ENCODE measurements around the gene PLPPR1.

Gene PLPPR1

DNA sequence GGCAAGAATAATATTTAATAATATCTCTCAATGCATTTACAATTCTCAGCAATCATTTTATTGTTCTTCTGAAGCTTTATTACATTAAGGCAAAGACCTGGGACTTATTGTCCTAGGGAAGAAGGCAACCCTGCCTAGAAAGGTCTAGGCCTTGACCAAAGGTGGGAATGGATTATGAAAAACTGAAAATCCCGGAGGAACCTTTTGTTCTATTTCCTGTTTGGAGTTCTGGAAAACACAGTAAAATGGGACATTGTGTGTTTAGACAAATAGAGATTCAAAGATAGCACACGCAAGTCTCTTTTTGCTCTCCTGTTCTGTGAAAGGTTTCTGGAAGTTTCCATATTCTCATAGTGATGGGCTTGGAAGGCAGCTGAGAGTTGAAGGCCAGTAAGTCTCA lies 325.2 kb downstream of the PLPPR1 start:
- no peak for DNase-seq (ENCODE audit: low spot score)

DNA sequence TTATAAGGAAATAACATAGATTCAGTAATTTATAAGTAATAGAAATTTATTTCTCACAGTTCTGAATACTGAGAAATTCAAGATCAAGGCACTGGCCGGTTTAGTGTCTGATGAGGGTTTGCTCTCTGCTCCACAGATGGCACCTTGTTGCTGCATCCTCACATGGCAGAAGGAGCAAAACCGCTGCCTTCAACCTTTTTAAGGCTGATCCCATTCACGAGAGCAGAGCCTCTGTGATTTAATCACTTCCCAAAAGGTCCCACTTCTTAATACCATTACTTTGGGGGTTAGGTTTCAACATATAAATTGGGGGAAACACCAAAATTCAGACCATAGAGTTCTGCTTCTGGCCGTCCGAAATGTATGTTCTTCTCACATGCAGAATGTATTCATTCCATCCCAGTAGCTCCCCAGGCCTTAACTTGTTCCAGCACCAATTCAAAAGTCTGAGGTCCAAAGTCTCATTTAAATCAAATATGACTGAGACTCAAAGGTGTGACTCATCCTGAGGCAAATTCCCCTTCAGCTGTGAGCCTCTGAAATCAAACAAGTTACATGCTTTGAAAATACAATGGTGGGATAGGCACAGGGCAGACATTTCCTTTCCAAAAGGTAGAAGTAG lies 325.7 kb downstream of the PLPPR1 start:
- DNase-seq (ENCODE audit: low spot score) = no peak

DNA sequence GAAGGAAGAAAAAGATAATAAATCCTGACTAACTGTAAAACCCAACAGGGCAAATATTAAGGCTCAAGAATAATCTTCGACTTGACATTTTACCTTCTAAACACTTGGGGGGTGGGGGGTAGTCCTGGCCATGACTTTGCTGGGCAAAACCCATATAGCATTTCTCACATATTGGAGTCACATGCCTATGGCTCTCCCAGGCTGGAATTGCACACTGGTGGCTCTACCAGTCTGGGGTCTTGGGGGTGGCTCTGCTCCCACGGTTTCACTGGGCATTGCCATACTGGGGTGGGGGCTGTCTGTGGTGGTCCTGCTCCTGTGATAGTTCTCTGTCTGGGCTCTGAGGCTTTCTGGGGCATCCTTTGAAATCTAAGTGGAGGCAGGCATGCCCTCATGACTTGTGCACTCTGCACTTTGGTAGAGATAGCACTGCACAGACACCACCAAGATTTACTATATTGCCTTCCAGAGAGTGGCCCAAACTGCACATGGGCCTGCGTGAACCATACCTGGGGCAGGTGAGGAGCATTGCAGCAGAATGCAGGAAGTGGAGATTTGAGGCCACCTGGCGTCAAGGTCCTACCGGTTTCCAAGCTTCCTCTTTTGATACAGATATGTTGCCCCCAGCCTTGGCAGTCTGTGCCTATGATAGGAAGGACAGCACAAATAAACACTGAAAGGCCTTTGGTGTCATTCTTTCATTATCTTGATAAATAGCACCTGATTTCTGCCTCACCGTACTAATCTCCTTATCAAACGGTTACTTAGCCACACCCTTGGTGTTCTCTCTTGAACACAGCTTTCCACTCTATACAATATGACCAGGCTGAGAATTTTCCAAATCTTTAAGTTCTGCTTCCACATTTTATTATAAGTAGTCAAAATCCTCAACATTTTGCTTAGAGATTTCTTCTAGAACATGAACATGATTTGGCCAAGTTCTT lies 326.5 kb downstream of the PLPPR1 start:
- no peak for DNase-seq (ENCODE audit: low spot score)

DNA sequence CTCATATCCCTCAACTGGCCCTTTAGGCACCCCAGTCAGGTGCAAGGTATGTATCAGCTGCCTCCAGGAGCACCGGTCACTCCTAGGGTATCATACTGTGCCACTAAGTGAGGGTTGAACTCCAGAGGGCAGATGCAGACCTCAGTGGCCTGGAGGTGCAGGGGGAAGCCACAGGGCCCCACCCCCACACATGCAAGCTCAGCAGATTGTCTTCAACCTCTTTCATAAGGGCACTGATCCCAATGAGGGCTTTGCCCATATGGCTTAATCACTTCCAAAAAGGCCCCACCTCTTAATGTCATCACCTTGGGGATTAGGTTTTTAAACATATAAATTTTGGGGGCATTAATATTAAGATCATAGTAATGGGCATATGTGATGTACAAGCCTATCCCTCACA lies 328.1 kb downstream of the PLPPR1 start:
- no peak for DNase-seq (ENCODE audit: low spot score)

DNA sequence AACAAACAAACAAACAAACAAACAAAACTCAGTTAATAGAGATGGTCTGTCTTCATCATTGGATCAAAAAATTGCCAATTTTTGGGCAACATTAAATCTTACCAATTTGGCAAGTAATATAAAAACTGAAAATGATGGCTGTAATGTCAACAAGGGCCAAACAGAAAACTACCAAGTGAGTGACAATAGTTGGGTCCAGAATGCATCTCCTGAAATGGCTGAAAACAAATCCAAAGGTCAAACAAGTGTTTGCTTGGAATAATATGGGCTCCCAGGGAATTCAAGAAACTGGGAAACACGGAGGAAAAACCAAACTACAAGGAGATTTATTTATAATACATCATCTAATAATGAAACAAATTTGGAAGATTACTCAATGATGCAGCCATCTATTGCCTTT lies 331.2 kb downstream of the PLPPR1 start:
- DNase-seq (ENCODE audit: low spot score) = no peak

DNA sequence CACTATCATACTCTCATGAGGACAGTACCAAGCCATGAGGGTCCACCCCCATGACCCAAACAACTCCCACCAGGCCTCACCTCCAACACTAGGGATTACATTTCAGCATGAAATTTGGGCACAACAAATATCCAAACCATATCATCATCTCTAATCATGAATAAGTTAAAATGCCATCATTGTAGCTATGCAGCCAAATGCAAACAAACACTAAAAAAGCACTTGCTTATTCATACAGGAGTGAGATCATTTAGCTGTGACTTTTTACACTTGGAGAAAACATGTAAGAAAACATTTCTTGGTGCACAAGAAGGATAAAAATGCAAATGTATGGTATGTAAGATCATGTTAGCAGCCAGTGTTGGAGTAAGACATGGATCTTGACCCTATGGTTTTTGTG lies 332.1 kb downstream of the PLPPR1 start:
- DNase-seq (ENCODE audit: low spot score) = no peak

DNA sequence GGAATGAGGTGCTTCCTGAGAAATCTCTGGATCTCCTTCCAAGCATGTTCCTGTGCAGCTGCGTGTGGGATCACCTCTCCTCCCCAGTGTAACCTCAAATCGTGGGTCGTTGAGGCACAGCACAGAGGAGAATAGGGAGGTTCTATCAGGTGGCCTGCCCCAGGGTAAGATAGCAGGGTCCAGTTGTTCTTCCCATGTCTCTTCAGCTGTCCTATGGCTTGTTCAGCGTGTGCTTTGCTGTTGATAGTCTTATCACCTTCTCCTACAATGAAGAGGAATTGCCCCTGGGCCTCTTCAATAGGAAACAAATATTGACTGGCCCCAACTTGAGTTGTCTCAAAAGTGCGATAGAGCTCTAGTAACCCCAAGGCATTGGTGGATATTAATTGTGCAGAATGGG lies 333.9 kb downstream of the PLPPR1 start:
- no peak for DNase-seq (ENCODE audit: low spot score)

DNA sequence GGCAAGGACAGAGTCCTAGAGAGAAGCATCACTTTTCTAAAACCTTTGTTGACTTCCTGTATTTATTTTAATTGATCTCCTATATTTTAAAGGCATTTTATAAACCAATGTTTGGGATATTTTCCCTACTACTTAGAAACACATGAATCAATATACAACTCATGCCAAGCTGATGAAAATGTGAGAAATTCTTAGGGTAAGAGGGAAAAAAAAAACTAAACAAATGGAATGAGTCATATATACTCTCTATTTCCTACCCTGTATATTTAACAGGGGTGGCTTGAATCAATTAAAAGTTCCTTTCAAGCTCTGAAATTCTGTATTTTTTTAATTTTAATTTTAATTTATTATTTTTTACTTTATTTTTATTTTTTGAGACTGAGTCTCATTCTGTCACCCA lies 336.7 kb downstream of the PLPPR1 start:
- no peak for DNase-seq (ENCODE audit: low spot score)

DNA sequence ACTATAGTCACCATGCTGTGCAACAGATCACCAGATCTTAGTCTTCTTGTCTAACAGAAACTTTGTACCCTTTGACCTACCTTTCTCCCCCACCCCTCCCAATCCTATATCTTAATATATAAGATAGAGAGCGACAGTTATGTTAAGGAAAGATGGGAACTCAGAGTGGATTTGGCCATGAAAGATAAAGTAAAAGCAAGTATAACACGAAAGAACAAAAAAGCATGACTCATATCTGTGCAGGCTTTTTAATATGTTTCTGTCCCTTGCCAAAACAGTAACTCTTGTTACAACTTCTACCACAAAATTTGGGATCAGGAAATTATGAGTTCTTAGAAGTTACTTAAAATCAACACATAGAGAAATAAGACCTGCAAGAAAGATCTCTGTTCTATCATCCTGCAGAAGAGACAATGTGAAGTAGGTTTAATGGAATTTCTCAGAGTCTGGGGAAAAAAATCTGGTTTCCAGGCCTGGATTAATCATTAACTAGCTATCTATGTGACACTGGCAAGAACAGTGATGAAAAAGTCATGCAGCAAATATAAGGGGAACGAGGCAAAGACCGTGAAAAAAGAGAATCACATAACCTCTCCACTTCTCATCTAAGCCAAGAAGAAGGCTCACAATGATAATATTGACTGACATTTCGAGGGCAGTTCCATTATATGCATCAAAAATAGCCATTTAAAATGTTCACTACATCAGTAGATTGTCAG lies 337.7 kb downstream of the PLPPR1 start:
- DNase-seq (ENCODE audit: low spot score) = no peak

DNA sequence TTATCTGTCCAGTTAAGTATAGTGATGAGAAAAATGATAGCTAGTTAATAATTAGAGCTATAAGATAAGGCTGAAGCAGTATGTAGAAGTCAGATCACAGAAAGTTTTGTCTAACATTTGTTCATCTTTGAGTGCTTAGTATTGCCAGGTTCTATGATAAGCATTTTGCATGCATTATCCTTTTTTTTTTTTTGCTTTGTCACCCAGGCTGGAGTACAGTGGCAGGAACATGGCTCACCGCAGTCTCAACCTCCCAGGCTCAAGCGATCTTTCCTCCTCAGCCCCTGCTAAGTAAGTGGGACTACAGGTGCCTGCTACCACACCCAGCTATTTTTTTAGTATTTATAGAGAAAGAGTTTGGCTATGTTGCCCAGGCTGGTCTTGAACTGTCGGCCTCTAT lies 338.8 kb downstream of the PLPPR1 start:
- no peak for DNase-seq (ENCODE audit: low spot score)

DNA sequence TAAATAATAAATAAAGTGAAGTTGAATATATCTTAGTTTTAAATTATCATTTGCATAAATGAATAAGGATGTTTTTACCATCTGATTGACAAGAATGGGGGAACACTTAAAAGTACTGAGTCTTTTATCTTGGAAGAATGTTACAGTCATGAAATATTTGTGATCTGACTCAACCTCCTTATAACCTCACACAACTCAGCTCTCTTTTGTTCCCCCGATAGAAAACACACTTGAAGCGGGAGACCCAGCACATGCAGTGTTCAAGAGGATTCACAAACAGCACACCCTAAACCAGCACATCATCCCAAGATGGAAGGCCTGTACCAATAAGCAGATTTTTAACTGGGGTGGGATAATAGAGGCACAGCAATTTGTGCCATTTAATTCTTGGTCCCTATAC lies 340.8 kb downstream of the PLPPR1 start:
- no peak for DNase-seq (ENCODE audit: low spot score)

DNA sequence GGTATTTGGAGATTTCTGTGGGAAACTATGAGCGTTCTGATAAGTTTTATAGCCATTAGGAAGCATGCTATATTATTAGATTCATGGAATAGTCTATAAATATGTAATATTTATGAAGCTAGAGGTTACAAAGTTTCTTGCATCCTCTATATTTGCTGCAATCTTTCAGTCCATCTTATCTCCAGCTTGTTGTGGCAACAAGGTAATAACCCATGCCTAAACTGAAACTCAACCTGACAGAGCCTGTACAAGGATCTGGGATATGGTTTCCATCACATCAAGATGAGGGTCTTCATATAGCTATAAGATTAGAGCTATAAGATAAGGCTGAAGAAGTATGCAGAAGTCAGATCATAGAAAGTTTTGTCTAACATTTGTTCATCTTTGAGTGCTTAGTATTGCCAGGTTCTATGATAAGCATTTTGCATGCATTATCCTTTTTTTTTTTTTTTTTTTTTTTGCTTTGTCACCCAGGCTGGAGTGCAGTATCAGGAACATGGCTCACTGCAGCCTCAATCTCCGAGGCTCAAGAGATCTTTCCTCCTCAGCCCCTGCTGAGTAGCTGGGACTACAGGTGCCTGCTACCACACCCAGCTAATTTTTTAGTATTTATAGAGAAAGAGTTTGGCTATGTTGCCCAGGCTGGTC lies 341.5 kb downstream of the PLPPR1 start:
- DNase-seq (ENCODE audit: low spot score) = no peak

DNA sequence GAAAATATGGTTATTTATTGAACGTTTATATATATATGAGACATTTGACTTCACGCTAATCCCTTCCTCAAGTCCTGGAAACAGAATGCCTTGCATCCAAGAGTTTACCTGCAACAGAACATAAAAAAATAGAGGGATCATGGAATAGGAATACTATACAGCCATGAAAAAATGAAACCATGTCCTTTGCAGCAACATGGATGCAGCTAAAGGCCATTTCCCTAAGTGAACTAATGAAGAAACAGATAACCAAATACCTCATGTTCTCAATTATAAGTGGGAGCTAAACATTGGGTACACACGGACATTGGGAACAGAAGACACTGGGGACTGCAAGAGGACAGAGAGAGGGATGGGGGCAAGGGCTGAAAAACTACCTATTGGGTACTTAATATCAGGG lies 343.3 kb downstream of the PLPPR1 start:
- DNase-seq (ENCODE audit: low spot score) = no peak

DNA sequence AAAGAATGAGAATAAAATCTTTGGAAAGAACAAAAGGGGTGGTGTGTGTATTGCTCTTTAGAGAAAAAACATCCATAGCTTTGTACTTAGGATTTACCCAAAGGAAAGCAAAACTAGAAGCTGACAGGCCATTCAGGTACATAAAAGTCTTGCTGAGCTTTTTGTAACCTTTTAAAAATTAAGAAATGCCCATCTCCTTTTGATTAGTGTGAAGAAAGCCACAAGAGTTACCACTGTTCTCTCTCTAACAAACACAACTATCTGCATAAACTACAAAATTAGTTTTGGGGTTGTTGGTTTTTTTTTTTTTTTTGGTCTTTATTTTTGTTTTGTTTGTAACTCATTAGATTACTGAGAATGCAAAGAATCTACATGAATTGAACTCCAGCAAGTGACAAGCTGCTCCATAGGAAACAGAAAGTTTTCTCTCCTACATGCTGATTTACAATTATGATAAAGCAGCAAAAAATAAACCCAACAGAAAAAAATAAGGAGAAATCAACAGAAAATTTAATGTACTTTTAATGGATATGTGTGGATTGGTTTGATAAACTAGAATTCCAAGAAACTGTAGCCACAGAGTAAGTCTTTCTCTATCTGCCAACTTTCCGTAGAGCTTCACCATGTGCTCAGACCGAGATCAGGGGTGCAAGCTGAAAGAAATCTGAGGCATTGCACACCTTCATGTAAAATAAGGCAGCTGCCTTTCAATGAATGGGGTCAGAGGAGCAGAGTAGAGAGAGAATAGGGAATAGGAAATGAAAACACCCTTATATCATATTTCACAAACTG lies 344.0 kb downstream of the PLPPR1 start:
- no peak for DNase-seq (ENCODE audit: low spot score)

Data from hepatic stellate cell (primary cell).